ENCODE data around the gene ZNF460.

DNA sequence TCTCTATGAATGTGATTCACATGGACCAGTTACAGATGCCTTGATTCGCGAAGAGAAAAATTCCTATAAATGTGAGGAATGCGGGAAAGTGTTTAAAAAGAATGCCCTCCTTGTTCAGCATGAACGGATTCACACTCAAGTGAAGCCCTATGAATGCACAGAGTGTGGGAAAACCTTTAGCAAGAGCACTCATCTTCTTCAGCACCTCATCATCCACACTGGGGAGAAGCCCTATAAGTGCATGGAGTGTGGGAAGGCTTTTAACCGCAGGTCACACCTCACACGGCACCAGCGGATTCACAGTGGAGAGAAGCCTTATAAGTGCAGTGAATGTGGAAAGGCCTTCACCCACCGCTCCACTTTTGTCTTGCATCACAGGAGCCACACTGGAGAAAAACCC lies 47.7 kb downstream of the ZNF460 start:
- TF ChIP-seq POLR2A (IDR thresholded peaks at IDR 0.05; ENCODE audit: low read length) = no peak
- no peak for TF ChIP-seq MYC (IDR thresholded peaks at IDR 0.05; ENCODE audit: borderline replicate concordance, low read length)
- TF ChIP-seq, protein P1, sequence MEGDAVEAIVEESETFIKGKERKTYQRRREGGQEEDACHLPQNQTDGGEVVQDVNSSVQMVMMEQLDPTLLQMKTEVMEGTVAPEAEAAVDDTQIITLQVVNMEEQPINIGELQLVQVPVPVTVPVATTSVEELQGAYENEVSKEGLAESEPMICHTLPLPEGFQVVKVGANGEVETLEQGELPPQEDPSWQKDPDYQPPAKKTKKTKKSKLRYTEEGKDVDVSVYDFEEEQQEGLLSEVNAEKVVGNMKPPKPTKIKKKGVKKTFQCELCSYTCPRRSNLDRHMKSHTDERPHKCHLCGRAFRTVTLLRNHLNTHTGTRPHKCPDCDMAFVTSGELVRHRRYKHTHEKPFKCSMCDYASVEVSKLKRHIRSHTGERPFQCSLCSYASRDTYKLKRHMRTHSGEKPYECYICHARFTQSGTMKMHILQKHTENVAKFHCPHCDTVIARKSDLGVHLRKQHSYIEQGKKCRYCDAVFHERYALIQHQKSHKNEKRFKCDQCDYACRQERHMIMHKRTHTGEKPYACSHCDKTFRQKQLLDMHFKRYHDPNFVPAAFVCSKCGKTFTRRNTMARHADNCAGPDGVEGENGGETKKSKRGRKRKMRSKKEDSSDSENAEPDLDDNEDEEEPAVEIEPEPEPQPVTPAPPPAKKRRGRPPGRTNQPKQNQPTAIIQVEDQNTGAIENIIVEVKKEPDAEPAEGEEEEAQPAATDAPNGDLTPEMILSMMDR (IDR thresholded peaks at IDR 0.05) = no peak
- TF ChIP-seq, protein P2, sequence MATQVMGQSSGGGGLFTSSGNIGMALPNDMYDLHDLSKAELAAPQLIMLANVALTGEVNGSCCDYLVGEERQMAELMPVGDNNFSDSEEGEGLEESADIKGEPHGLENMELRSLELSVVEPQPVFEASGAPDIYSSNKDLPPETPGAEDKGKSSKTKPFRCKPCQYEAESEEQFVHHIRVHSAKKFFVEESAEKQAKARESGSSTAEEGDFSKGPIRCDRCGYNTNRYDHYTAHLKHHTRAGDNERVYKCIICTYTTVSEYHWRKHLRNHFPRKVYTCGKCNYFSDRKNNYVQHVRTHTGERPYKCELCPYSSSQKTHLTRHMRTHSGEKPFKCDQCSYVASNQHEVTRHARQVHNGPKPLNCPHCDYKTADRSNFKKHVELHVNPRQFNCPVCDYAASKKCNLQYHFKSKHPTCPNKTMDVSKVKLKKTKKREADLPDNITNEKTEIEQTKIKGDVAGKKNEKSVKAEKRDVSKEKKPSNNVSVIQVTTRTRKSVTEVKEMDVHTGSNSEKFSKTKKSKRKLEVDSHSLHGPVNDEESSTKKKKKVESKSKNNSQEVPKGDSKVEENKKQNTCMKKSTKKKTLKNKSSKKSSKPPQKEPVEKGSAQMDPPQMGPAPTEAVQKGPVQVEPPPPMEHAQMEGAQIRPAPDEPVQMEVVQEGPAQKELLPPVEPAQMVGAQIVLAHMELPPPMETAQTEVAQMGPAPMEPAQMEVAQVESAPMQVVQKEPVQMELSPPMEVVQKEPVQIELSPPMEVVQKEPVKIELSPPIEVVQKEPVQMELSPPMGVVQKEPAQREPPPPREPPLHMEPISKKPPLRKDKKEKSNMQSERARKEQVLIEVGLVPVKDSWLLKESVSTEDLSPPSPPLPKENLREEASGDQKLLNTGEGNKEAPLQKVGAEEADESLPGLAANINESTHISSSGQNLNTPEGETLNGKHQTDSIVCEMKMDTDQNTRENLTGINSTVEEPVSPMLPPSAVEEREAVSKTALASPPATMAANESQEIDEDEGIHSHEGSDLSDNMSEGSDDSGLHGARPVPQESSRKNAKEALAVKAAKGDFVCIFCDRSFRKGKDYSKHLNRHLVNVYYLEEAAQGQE (IDR thresholded peaks at IDR 0.05) = no peak
- no peak for TF ChIP-seq SREBF2 (IDR thresholded peaks at IDR 0.05)

Data from A549 (cell line).